ENCODE results near the gene SOX6. TPM values are rescaled to one million over a fixed set of nuclear protein-coding genes. Genes with fewer than 3 reads are reported as not detected.

The SOX6 gene
- total RNA-seq, 1 experiment from 2014 or later: not detected

- Histone ChIP-seq H3K23me2 (ENCODE audit: insufficient read length, low read depth, low read length, poor library complexity, severe bottlenecking) (no peaks in the 10 kb centered on the region), H4K20me1 (ENCODE audit: control insufficient read depth, insufficient read depth, insufficient read length) (no peaks in the 10 kb centered on the region), H3K18ac (ENCODE audit: insufficient read length, low read depth, low read length) (no peak overlapping the region), H4K8ac (replicated peaks; ENCODE audit: insufficient read length, low read depth, low read length) (no peak overlapping the region), H3K9me3 (ENCODE audit: control insufficient read depth, low read depth, low read length) (no peaks in the 10 kb centered on the region), H3K27ac (ENCODE audit: insufficient read length, low read depth, low read length) (no peak overlapping the region), H3K4me2 (ENCODE audit: insufficient read depth, insufficient read length, low read length) (no peak overlapping the region), H3K14ac (ENCODE audit: insufficient read depth, low read length) (no peak overlapping the region), H3K79me1 (ENCODE audit: insufficient read depth, low read depth, low read length, poor library complexity, severe bottlenecking) (no peaks in the 10 kb centered on the region), H3K23ac (ENCODE audit: insufficient read length, low read depth, low read length) (no peak overlapping the region), H2BK12ac (ENCODE audit: insufficient read length, low read depth, low read length) (no peak overlapping the region), H2AK5ac (ENCODE audit: insufficient read length, low read length) (no peak overlapping the region), H3K79me2 (ENCODE audit: insufficient read depth, low read length) (no peaks in the 10 kb centered on the region), H3T11ph (ENCODE audit: low read length) (no peak overlapping the region), H3K56ac (ENCODE audit: insufficient read length, low read depth, low read length) (no peak overlapping the region), H2BK5ac (ENCODE audit: insufficient read length, low read length) (no peak overlapping the region), H2AFZ (ENCODE audit: low read length) (no peak overlapping the region), H2BK20ac (ENCODE audit: low read depth, low read length, poor library complexity, severe bottlenecking) (no peak overlapping the region), H3K27me3 (ENCODE audit: insufficient read depth, low read length) (no peaks in the 10 kb centered on the region), H3K9ac (ENCODE audit: extremely low read depth, insufficient read length, low read length) (no peak overlapping the region), H2BK15ac (ENCODE audit: low read depth, low read length) (no peak overlapping the region), H3K4ac (ENCODE audit: low read depth, low read length) (no peak overlapping the region), H3K4me1 (ENCODE audit: insufficient read depth, low read length) (no peaks in the 10 kb centered on the region), H4K5ac (ENCODE audit: insufficient read length, low read depth, low read length) (no peak overlapping the region), H4K91ac (ENCODE audit: insufficient read length, low read depth, low read length) (no peak overlapping the region), H2BK120ac (ENCODE audit: low read depth, low read length, poor library complexity, severe bottlenecking) (no peak overlapping the region)
- no peak for DNase-seq
- no peaks in the 10 kb centered on the region for H3K36me3 Mint-ChIP-seq (ENCODE audit: insufficient read depth in 1 of 3, low read depth in 3 of 3)
- H3K27ac Mint-ChIP-seq: no peak overlapping the region
- whole genome bisulfite sequencing (ENCODE audit: extremely low coverage, insufficient read length, low lambda C conversion rate): no CpG with 5 or more reads among the region's 1 CpG
- TF ChIP-seq, protein P1, sequence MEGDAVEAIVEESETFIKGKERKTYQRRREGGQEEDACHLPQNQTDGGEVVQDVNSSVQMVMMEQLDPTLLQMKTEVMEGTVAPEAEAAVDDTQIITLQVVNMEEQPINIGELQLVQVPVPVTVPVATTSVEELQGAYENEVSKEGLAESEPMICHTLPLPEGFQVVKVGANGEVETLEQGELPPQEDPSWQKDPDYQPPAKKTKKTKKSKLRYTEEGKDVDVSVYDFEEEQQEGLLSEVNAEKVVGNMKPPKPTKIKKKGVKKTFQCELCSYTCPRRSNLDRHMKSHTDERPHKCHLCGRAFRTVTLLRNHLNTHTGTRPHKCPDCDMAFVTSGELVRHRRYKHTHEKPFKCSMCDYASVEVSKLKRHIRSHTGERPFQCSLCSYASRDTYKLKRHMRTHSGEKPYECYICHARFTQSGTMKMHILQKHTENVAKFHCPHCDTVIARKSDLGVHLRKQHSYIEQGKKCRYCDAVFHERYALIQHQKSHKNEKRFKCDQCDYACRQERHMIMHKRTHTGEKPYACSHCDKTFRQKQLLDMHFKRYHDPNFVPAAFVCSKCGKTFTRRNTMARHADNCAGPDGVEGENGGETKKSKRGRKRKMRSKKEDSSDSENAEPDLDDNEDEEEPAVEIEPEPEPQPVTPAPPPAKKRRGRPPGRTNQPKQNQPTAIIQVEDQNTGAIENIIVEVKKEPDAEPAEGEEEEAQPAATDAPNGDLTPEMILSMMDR (conservative IDR thresholded peaks at IDR 0.05): no peak
- no peaks in the 10 kb centered on the region; the same call in 1 of the 2 replicates for H3K27me3 Mint-ChIP-seq (ENCODE audit: low read depth)
- no peaks in the 10 kb centered on the region for H3K9me3 Mint-ChIP-seq
- H3K4me1 Mint-ChIP-seq: peaks cover 6% of the 10 kb centered on the region in 2 experiments
- H3K4me3 Mint-ChIP-seq: no peak overlapping the region; a peak in 1 of 5 replicates
These were observed 325.1 kb downstream of the SOX6 start for GRCh38 chr11:16031210-16031609.
